ENCODE data around the gene NXPH3. TPM values are rescaled to one million over a fixed set of nuclear protein-coding genes. Genes with fewer than 3 reads are reported as not detected.

NXPH3 gene
- total and polyA plus RNA-seq, 9 of the 15 experiments (the other 6 are each of a cell fraction or from before 2014, with no cell fraction given), result 0.04 to 0.27 (median 0.07) TPM; not detected in 2

DNA sequence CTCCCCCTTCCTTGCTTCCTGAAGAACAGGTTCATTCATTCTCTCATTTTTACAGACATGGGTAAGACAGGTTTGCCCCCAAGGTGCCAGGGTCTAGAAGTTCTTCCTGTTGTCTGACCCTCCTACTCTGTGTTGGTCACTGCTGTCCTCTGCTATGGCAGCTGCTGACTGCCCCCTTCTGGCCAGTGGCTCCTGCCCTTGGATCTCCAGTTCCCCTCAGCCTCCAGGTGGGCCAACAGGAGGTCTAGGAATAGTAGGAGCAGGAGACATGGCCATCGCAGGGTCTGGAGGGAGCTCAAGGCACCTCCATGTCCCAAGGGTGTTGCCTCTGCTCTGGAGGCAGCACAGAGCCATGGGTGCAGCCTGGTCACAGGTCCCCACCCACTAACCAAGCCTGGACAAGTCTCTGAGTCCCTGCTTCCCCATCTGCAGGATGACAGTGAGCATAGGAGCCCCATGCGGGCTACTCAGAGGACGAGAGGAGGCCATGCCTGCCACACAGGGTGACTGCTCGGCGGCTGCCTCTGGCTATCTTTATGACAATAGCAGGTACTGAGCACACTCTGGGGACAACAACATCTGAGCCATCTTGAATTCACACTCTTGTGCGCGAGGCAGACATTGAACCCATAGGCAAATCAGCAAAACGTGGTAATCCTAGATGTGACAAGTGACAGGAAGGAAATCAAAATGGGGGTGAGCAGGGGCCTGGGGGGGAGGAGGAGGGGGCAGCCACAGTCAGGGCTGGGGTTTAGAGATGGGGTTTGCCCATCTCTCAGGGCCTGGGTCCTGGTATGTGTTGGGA is 27.0 kb upstream of the NXPH3 start (continued):
- TF ChIP-seq, protein P1, sequence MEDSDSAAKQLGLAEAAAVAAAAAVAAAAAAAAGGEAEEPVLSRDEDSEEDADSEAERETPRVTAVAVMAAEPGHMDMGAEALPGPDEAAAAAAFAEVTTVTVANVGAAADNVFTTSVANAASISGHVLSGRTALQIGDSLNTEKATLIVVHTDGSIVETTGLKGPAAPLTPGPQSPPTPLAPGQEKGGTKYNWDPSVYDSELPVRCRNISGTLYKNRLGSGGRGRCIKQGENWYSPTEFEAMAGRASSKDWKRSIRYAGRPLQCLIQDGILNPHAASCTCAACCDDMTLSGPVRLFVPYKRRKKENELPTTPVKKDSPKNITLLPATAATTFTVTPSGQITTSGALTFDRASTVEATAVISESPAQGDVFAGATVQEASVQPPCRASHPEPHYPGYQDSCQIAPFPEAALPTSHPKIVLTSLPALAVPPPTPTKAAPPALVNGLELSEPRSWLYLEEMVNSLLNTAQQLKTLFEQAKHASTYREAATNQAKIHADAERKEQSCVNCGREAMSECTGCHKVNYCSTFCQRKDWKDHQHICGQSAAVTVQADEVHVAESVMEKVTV (CRISPR knock-in tag; IDR thresholded peaks at IDR 0.05), result peak; percentile 77
- TF ChIP-seq SRSF7 (optimal IDR thresholded peaks at IDR 0.05; ENCODE audit: low read depth, low read length) (no peak), JUND (IDR thresholded peaks at IDR 0.05; ENCODE audit: borderline replicate concordance, low read depth, low read length) (no peak), JUND (tag; IDR thresholded peaks at IDR 0.05; ENCODE audit: borderline replicate concordance, low read depth, low read length) (0 out of 3 replicates have a peak, but pooled peaks have one; percentile 11), CC2D1A (IDR thresholded peaks at IDR 0.05) (peak; percentile 42; the same call in 1 of the 2 replicates), ZNF707 (CRISPR knock-in tag; conservative IDR thresholded peaks at IDR 0.05) (no peak), ERF (CRISPR knock-in tag; IDR thresholded peaks at IDR 0.05) (no peak), FOXM1 (IDR thresholded peaks at IDR 0.05; ENCODE audit: low read depth) (no peak), FOXM1 (CRISPR knock-in tag; IDR thresholded peaks at IDR 0.05; ENCODE audit: low read depth) (no peak), MCM2 (IDR thresholded peaks at IDR 0.05; ENCODE audit: low read depth) (no peak), ZNF24 (IDR thresholded peaks at IDR 0.05) (no peak)
- TF ChIP-seq, protein P2, sequence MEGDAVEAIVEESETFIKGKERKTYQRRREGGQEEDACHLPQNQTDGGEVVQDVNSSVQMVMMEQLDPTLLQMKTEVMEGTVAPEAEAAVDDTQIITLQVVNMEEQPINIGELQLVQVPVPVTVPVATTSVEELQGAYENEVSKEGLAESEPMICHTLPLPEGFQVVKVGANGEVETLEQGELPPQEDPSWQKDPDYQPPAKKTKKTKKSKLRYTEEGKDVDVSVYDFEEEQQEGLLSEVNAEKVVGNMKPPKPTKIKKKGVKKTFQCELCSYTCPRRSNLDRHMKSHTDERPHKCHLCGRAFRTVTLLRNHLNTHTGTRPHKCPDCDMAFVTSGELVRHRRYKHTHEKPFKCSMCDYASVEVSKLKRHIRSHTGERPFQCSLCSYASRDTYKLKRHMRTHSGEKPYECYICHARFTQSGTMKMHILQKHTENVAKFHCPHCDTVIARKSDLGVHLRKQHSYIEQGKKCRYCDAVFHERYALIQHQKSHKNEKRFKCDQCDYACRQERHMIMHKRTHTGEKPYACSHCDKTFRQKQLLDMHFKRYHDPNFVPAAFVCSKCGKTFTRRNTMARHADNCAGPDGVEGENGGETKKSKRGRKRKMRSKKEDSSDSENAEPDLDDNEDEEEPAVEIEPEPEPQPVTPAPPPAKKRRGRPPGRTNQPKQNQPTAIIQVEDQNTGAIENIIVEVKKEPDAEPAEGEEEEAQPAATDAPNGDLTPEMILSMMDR (IDR thresholded peaks at IDR 0.05 in 2 of 3, conservative IDR thresholded peaks at IDR 0.05 in 1 of 3; ENCODE audit: insufficient read depth in 2 of 3, low read depth in 1 of 3, low read length in 3 of 3), result peak; percentile 78 to 89 (median 85)
- TF ChIP-seq, protein P3, sequence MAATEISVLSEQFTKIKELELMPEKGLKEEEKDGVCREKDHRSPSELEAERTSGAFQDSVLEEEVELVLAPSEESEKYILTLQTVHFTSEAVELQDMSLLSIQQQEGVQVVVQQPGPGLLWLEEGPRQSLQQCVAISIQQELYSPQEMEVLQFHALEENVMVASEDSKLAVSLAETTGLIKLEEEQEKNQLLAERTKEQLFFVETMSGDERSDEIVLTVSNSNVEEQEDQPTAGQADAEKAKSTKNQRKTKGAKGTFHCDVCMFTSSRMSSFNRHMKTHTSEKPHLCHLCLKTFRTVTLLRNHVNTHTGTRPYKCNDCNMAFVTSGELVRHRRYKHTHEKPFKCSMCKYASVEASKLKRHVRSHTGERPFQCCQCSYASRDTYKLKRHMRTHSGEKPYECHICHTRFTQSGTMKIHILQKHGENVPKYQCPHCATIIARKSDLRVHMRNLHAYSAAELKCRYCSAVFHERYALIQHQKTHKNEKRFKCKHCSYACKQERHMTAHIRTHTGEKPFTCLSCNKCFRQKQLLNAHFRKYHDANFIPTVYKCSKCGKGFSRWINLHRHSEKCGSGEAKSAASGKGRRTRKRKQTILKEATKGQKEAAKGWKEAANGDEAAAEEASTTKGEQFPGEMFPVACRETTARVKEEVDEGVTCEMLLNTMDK (IDR thresholded peaks at IDR 0.05; ENCODE audit: borderline replicate concordance, insufficient read depth, low read depth, low read length, poor library complexity, severe bottlenecking), result peak; percentile 30

Data from K562 (cell line).